ENCODE results near the gene ZIM2.
"Not testable (repeated sequence)": the region's sequence is repeated elsewhere in the genome, so short reads cannot be mapped to it uniquely, and the experiment has no call there.

Gene ZIM2

GRCh38 chr19:56840451-56841192 is at the start of gene ZIM2, which contains the start of gene PEG3:
Gene ZIM2, minus strand, starts transcription at chr19:56840726. Its CDS starts 16,449 bp downstream, at chr19:56824277.
Gene PEG3, minus strand, starts transcription at chr19:56840726. Its CDS starts 16,071 bp downstream, at chr19:56824655.
- no peak for DNase-seq (ENCODE audit: low spot score)
- FAIRE-seq = no peak

GRCh38 chr19:56885173-56885985 is 44.9 kb upstream of the ZIM2 start:
- no peak for DNase-seq (ENCODE audit: low spot score)
- FAIRE-seq = no peak

- FAIRE-seq = no peak
- no peak for DNase-seq (ENCODE audit: low spot score)
These were observed 43.9 kb upstream of the ZIM2 start for GRCh38 chr19:56884441-56884840.

GRCh38 chr19:56880592-56881190 is 40.2 kb upstream of the ZIM2 start:
- FAIRE-seq (no peak), DNase-seq (ENCODE audit: low spot score) (no peak)

GRCh38 chr19:56877069-56877715 is 36.7 kb upstream of the ZIM2 start:
- FAIRE-seq = no peak

GRCh38 chr19:56875717-56876116 is 35.2 kb upstream of the ZIM2 start:
- DNase-seq (ENCODE audit: low spot score) (no peak), FAIRE-seq (no peak)

More at GRCh38 chr19:56877069-56877715, 36.7 kb upstream of the ZIM2 start:
- no peak for DNase-seq (ENCODE audit: low spot score)

- FAIRE-seq = no peak
These were observed 34.0 kb upstream of the ZIM2 start for GRCh38 chr19:56874530-56874929.

GRCh38 chr19:56873493-56873892 is 33.0 kb upstream of the ZIM2 start:
- no peak for FAIRE-seq
- DNase-seq (ENCODE audit: low spot score) = no peak

More at GRCh38 chr19:56874530-56874929, 34.0 kb upstream of the ZIM2 start:
- DNase-seq (ENCODE audit: low spot score) = no peak

- DNase-seq (ENCODE audit: low spot score) = no peak
- no peak for FAIRE-seq
These were observed 29.4 kb upstream of the ZIM2 start for GRCh38 chr19:56869886-56870285.

- no peak for FAIRE-seq
- DNase-seq (ENCODE audit: low spot score) = no peak
These were observed 27.9 kb upstream of the ZIM2 start for GRCh38 chr19:56868446-56868845.

GRCh38 chr19:56866538-56866937 is 26.0 kb upstream of the ZIM2 start:
- FAIRE-seq (no peak), DNase-seq (ENCODE audit: low spot score) (no peak)

GRCh38 chr19:56864443-56865125 is 24.1 kb upstream of the ZIM2 start:
- FAIRE-seq = no peak
- no peak for DNase-seq (ENCODE audit: low spot score)

- DNase-seq (ENCODE audit: low spot score) = no peak
- no peak for FAIRE-seq
These were observed 22.2 kb upstream of the ZIM2 start for GRCh38 chr19:56862741-56863140.

- DNase-seq (ENCODE audit: low spot score); FAIRE-seq: not testable (repeated sequence)
These were observed 19.9 kb upstream of the ZIM2 start for GRCh38 chr19:56860409-56860808.

GRCh38 chr19:56858026-56858425 is 17.5 kb upstream of the ZIM2 start:
- FAIRE-seq (no peak), DNase-seq (ENCODE audit: low spot score) (no peak)

- no peak for FAIRE-seq
- no peak for DNase-seq (ENCODE audit: low spot score)
These were observed 16.3 kb upstream of the ZIM2 start for GRCh38 chr19:56856822-56857221.

- not testable (repeated sequence) for DNase-seq (ENCODE audit: low spot score); FAIRE-seq
These were observed 11.8 kb upstream of the ZIM2 start for GRCh38 chr19:56852361-56852760.

GRCh38 chr19:56848166-56848565 is 7.6 kb upstream of the ZIM2 start:
- DNase-seq (ENCODE audit: low spot score) (no peak), FAIRE-seq (no peak)

- DNase-seq (ENCODE audit: low spot score) = no peak
- no peak for FAIRE-seq
These were observed 1.9 kb upstream of the ZIM2 start for GRCh38 chr19:56842412-56842811.

GRCh38 chr19:56841193-56841543 is 642 bp upstream of the ZIM2 start:
- DNase-seq (ENCODE audit: low spot score) = no peak
- no peak for FAIRE-seq
